ENCODE results near the gene NEK1. TPM values are rescaled to one million over a fixed set of nuclear protein-coding genes. Genes with fewer than 3 reads are reported as not detected.

The NEK1 gene
- total and polyA plus RNA-seq, 2 of the 8 experiments (the other 6 are each of a cell fraction or from before 2014, with no cell fraction given), result 3.9 to 11.7 TPM

DNA sequence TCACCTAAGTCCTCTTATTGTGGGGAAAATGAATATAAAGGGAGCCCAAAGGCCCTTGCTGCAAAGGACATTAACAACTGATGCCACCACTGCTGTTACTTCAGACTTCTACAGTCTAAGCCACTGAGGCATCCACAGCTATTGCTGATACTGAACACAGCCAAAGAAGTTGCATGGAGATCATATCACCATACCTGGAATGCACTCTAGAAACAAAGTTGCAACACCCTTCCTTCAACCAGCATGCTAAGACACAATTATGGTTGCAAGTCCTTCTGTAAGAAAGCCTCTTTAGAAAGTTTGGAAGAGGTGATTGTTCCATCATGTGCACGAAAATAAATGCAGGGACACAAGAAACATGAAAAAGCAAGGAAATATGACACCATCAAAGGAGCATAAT lies 236.0 kb downstream of the NEK1 start:
- ChIA-PET CTCF (ENCODE audit: partially characterized antibody) (interaction anchor here (1.3 kb wide), 2 partner anchors 13 to 243 kb away, joined by 3 to 4 read pairs; no protein-coding TSS in a partner anchor), POLR2A (ENCODE audit: partially characterized antibody) (no interaction called here)
- Histone ChIP-seq H3K27ac (ENCODE audit: low read depth, low read length) (no peak overlapping the region), H3K23me2 (ENCODE audit: low read depth, low read length) (no peaks in the 10 kb centered on the region), H3K14ac (ENCODE audit: insufficient read length) (no peak overlapping the region), H3K4me2 (ENCODE audit: insufficient read depth in 1 of 2, low read depth in 2 of 2, low read length in 2 of 2) (no peak overlapping the region), H3K79me1 (ENCODE audit: low read depth, low read length) (no peaks in the 10 kb centered on the region), H4K5ac (ENCODE audit: insufficient read length, low read depth, low read length) (no peak overlapping the region), H3K56ac (replicated peaks; ENCODE audit: insufficient read length, low read depth, low read length) (no peak overlapping the region), H3K23ac (ENCODE audit: insufficient read length) (no peak overlapping the region), H2BK15ac (ENCODE audit: low read length) (no peak overlapping the region), H4K91ac (replicated peaks; ENCODE audit: insufficient read length, low read length) (no peak overlapping the region), H2BK120ac (replicated peaks; ENCODE audit: low read depth, low read length) (no peak overlapping the region), H3K9me3 (ENCODE audit: insufficient read depth in 2 of 2, low read depth in 1 of 2, low read length in 1 of 2) (peaks cover 0 to 2% of the 10 kb centered on the region in 2 experiments; a peak in 1 of 4 replicates), H3K18ac (ENCODE audit: extremely low read depth, low read length) (no peak overlapping the region), H3K36me3 (ENCODE audit: control insufficient read depth in 2 of 4, insufficient read depth in 4 of 4, low read length in 3 of 4) (no peaks in the 10 kb centered on the region), H3K4me3 (ENCODE audit: extremely low read depth in 1 of 4, insufficient read depth in 2 of 4, low read depth in 3 of 4, low read length in 4 of 4) (no peak overlapping the region), H2BK12ac (ENCODE audit: low read depth, low read length) (no peak overlapping the region), H2AFZ (ENCODE audit: low read length) (no peak overlapping the region), H4K20me1 (replicated peaks in 1 of 2; ENCODE audit: control insufficient read depth in 1 of 2, insufficient read depth in 2 of 2, low read length in 2 of 2) (no peaks in the 10 kb centered on the region), H2BK20ac (ENCODE audit: low read length) (no peak overlapping the region), H2BK5ac (ENCODE audit: low read depth, low read length) (no peak overlapping the region), H3K9ac (replicated peaks in 1 of 4; ENCODE audit: extremely low read depth in 1 of 4, low read depth in 3 of 4, low read length in 3 of 4) (no peak overlapping the region), H3K79me2 (ENCODE audit: control insufficient read depth in 1 of 2, insufficient read depth in 2 of 2, low read length in 2 of 2) (no peaks in the 10 kb centered on the region), H3K27me3 (replicated peaks in 1 of 4; ENCODE audit: control insufficient read depth in 3 of 4, extremely low read depth in 1 of 4, insufficient read depth in 3 of 4, low read length in 3 of 4) (no peaks in the 10 kb centered on the region), H3K4ac (replicated peaks; ENCODE audit: insufficient read length, low read depth, low read length) (no peak overlapping the region), H2AK5ac (ENCODE audit: low read depth, low read length) (no peak overlapping the region), H3K4me1 (replicated peaks in 1 of 4; ENCODE audit: control insufficient read depth in 3 of 4, insufficient read depth in 4 of 4, low read length in 3 of 4) (no peaks in the 10 kb centered on the region), H4K8ac (ENCODE audit: extremely low read depth, insufficient read depth, low read length) (no peak overlapping the region)
- WGBS, 2 experiments (ENCODE audit: extremely low coverage in 1 of 2, insufficient coverage in 1 of 2, insufficient read length in 1 of 2, insufficient replicate concordance in 2 of 2, low coverage in 1 of 2, low lambda C conversion rate in 2 of 2, missing lambda C conversion rate in 1 of 2), result 87% methylated on average over 1 of the region's 1 CpG; no CpG with 5 or more reads in 1 of the 2 experiments
- no peak for FAIRE-seq
- DNase-seq (ENCODE audit: low read depth in 1 of 2, low spot score in 2 of 2), result no peak
- TF ChIP-seq EZH2 (IDR thresholded peaks at IDR 0.05; ENCODE audit: low read depth, low read length, severe bottlenecking), result no peak
- TF ChIP-seq, protein P1, sequence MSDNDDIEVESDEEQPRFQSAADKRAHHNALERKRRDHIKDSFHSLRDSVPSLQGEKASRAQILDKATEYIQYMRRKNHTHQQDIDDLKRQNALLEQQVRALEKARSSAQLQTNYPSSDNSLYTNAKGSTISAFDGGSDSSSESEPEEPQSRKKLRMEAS (IDR thresholded peaks at IDR 0.05), result no peak
- TF ChIP-seq YY1 (IDR thresholded peaks at IDR 0.05; ENCODE audit: low read depth, low read length), result no peak
- TF ChIP-seq, protein P2, sequence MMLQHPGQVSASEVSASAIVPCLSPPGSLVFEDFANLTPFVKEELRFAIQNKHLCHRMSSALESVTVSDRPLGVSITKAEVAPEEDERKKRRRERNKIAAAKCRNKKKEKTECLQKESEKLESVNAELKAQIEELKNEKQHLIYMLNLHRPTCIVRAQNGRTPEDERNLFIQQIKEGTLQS (IDR thresholded peaks at IDR 0.05; ENCODE audit: insufficient read depth, low read depth, low read length), result no peak
- no peak for TF ChIP-seq BRCA1 (IDR thresholded peaks at IDR 0.05; ENCODE audit: low read depth, low read length)
- TF ChIP-seq BACH1 (IDR thresholded peaks at IDR 0.05; ENCODE audit: low read length), result no peak
- TF ChIP-seq JUND (IDR thresholded peaks at IDR 0.05; ENCODE audit: low read length), result no peak
- no peak for TF ChIP-seq KDM4A (IDR thresholded peaks at IDR 0.05; ENCODE audit: low read depth, low read length, severe bottlenecking)
- no peak for TF ChIP-seq CEBPB (IDR thresholded peaks at IDR 0.05; ENCODE audit: low read depth, low read length)
- TF ChIP-seq SIRT6 (IDR thresholded peaks at IDR 0.05; ENCODE audit: low read length), result no peak
- TF ChIP-seq TEAD4 (IDR thresholded peaks at IDR 0.05; ENCODE audit: low read depth, low read length), result no peak
- TF ChIP-seq CBX8 (IDR thresholded peaks at IDR 0.05; ENCODE audit: borderline replicate concordance, low read depth, low read length), result no peak
- TF ChIP-seq MAFK (IDR thresholded peaks at IDR 0.05; ENCODE audit: low read depth, low read length), result no peak
- no peak for TF ChIP-seq HDAC2 (IDR thresholded peaks at IDR 0.05; ENCODE audit: borderline replicate concordance in 1 of 2, low read depth in 2 of 2, low read length in 2 of 2)
- TF ChIP-seq TBP (IDR thresholded peaks at IDR 0.05; ENCODE audit: low read depth, low read length), result no peak
